Heart right ventricle (tissue), 16 donors: Measurements from ENCODE around the gene OR10P1. TPM values are rescaled to one million over a fixed set of nuclear protein-coding genes. Genes with fewer than 3 reads are reported as not detected.

ENCODE experiments used
- ATAC-seq, 8 donors: fragments of 200-7000 bp; cut with Tn5 transposase; one replicate each; pipeline ENCODE4 v1.9.1; 2020; ENCODE audit warnings: mild to moderate bottlenecking in 8 of 8, moderate library complexity in 8 of 8, moderate number of reproducible peaks in 1 of 8
- DNase-seq, 2 donors: peaks; one replicate each; pipeline ENCODE4 v3.0.0-alpha.2; 2020
- H3K27ac ChIP-seq, 10 donors: fragments of 200-600 bp; sonication (generic) in 2 of 10; one replicate each; pipeline versions ENCODE4 v1.5.0 to v1.8.0; 2020 to 2022; ENCODE audit warnings: mild to moderate bottlenecking in 3 of 10
- H3K27me3 ChIP-seq, 7 donors: fragments of 200-600 bp; one replicate each; pipeline ENCODE4 v1.8.0; 2021 to 2022; ENCODE audit warnings: mild to moderate bottlenecking in 2 of 7
- H3K36me3 ChIP-seq, 9 donors: fragments of 200-600 bp; sonication (generic) in 1 of 9; one replicate each; pipeline versions ENCODE4 v1.5.0 to v1.8.0; 2020 to 2022; ENCODE audit warnings: mild to moderate bottlenecking in 2 of 9
- H3K4me1 ChIP-seq, 9 donors: fragments of 200-600 bp; sonication (generic) in 1 of 9; one replicate each; pipeline versions ENCODE4 v1.5.0 to v1.8.0; 2020 to 2022; ENCODE audit warnings: mild to moderate bottlenecking in 4 of 9
- H3K4me3 ChIP-seq, 10 donors: fragments of 200-600 bp; sonication (generic) in 2 of 10; one replicate each; pipeline versions ENCODE4 v1.5.0 to v1.8.0; 2020 to 2022; ENCODE audit warnings: mild to moderate bottlenecking in 7 of 10, moderate library complexity in 2 of 10
- H3K9me3 ChIP-seq, 11 donors: fragments of 200-600 bp in 10 of 11; sonication (generic) in 2 of 11; one replicate each; pipeline versions ENCODE4 v1.5.0 to v1.8.0; 2013 to 2022; ENCODE audit warnings: mild to moderate bottlenecking in 2 of 11, control low read depth in 1 of 11, moderate library complexity in 1 of 11
- WGBS, 2 donors: extraction: QIAGEN DNeasy Blood & Tissue Kit; methylation state at CpG; one replicate each; pipeline ENCODE4 v1.1.7; 2013; ENCODE audit warnings: inconsistent platforms in 1 of 2; 5-methylcytosine and 5-hydroxymethylcytosine counted together
- intact Hi-C, 10 donors: fragments of 100-400 bp; cut with DNase I; formaldehyde crosslinking; loops; one replicate each; pipeline versions ENCODE4 v1.11.1 to v1.14.2; 2022
- polyA plus RNA-seq, 2 donors: library from polyadenylated mRNA; stranded (reverse); fragments of 200-250 nt; gene quantifications; one replicate each; pipeline ENCODE4 v1.2.3, GENCODE V29; 2013
- total RNA-seq, 10 donors: library from RNA; stranded (reverse); fragmentation: NEBNext Ultra II Directional in 3 of 10; extraction: Animal tissue kit (Norgen Biotek cat#: 25700) in 3 of 10; gene quantifications; one replicate each; pipeline versions ENCODE4 v1.2.1 to v1.2.4, GENCODE V29; 2021 to 2023
- TF ChIP-seq, protein P1 (sequence below), 9 donors: fragments of 200-600 bp; sonication (generic) in 2 of 9; IDR thresholded peaks; one replicate each; pipeline versions ENCODE4 v1.5.0 to v1.8.0; 2021 to 2022; ENCODE audit warnings: antibody characterized with exemption in 9 of 9, mild to moderate bottlenecking in 5 of 9, moderate library complexity in 1 of 9
- donor health status: Arrhythmogenic right ventricular cardiomyopathy.
- donor health status: ischemic (EF 13 %, LVEDD 7.1; RV severe dilation, severe dysfunction).
- donor health status: healthy with polysubstance abuse.
- donor health status: DM: no; HTN: yes; CAD: no.
- donor health status: DM: no; HTN: no; CAD: no.
- donor health status: ischemic (EF 25% LVEDD 6.9; RV normal size, moderate dysfunction).
- donor health status: ischemic (EF 25% LVEDD 5.7; RV mildly dilated, moderate dysfunction).
- donor health status: healthy.
- donor health status: DM: yes; HTN: yes; CAD: no.
- donor health status: Ischemic cardiomyopathy.
- donor health status: ischemic (EF 35%, LVEDD 5.7; RV mildly dilated, moderate dysfunction).
- donor health status: nonischemic (EF 11% LVEDD 7.7; RV severe dilation, severe dysfunction).
- donor health status: DM: yes; HTN: yes; CAD: no.
- donor health status: PGD.
- donor health status: ischemic (EF 29% LVEDD 5.4; RV normal size, mild dysfunction).
- donor health status: nonischemic (EF 23%, LVEDD 6.1; RV moderate dilation, normal function).

The OR10P1 gene
- total and polyA plus RNA-seq, 12 donors = not detected

DNA sequence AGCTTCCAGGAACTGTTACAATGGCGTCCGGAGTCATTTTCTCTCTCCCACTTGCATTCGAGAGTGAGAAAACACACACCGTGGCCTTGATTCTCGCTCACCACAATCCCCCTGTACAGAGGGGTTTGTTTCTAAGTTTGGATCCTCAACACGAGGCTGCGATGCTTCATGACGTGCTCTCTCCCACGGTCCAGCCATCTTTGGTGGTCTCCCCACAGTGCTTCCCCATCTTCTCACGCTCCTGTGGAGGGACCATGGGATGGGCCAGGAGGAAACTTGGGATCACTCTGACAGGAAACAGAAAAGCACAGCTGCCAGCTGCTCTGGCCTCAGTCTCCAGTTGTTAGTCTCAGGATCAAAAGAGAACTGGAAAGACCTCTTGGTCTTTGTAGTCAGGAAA, 28.1 kb downstream of the OR10P1 start:
- no peak overlapping the region for H3K27ac ChIP-seq
- ATAC-seq (no peak), DNase-seq (no peak)
- TF ChIP-seq, protein P1, sequence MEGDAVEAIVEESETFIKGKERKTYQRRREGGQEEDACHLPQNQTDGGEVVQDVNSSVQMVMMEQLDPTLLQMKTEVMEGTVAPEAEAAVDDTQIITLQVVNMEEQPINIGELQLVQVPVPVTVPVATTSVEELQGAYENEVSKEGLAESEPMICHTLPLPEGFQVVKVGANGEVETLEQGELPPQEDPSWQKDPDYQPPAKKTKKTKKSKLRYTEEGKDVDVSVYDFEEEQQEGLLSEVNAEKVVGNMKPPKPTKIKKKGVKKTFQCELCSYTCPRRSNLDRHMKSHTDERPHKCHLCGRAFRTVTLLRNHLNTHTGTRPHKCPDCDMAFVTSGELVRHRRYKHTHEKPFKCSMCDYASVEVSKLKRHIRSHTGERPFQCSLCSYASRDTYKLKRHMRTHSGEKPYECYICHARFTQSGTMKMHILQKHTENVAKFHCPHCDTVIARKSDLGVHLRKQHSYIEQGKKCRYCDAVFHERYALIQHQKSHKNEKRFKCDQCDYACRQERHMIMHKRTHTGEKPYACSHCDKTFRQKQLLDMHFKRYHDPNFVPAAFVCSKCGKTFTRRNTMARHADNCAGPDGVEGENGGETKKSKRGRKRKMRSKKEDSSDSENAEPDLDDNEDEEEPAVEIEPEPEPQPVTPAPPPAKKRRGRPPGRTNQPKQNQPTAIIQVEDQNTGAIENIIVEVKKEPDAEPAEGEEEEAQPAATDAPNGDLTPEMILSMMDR (IDR thresholded peaks at IDR 0.05) = no peak
- WGBS, 2 donors = 77 to 82% methylated on average over 10 of the region's 10 CpGs
- peaks cover 0 to 7% (median 5%) of the 10 kb centered on the region in 9 donors for H3K4me1 ChIP-seq
- no peaks in the 10 kb centered on the region for H3K9me3 ChIP-seq
- no peaks in the 10 kb centered on the region for H3K27me3 ChIP-seq
- H3K4me3 ChIP-seq = no peak overlapping the region
- intact Hi-C loops = loop anchor here in 1 of 10 donors (5.0 kb wide), 1 partner anchor 57 kb away; the partner anchor contains the start of gene RDH5
- H3K36me3 ChIP-seq = no peaks in the 10 kb centered on the region

DNA sequence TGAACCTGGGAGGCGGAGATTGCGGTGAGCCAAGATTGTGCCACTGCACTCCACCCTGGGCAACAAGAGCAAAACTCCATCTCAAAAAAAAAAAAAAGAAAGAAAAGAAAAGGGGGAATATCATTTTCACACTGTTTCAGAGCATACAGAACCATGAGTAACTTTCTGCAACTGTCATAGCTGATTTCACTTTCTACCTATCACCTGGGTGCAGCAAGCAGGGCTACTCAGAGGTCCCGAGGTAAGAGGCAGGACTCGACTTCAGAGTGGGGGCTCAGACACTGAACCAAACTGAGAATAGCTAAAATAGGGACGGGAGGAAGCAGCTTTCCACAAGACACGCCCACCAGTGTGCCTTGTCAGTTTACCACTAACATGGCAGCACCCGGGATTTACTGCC, 29.8 kb downstream of the OR10P1 start:
- TF ChIP-seq, protein P1 (IDR thresholded peaks at IDR 0.05) = no peak
- Histone ChIP-seq H3K27me3 (no peaks in the 10 kb centered on the region), H3K4me1 (no peaks in the 10 kb centered on the region), H3K9me3 (no peaks in the 10 kb centered on the region), H3K4me3 (no peak overlapping the region), H3K27ac (no peak overlapping the region), H3K36me3 (no peaks in the 10 kb centered on the region)
- ATAC-seq (no peak), DNase-seq (no peak)
- intact Hi-C loops = no loop called here
- WGBS, 2 donors = 81 to 85% methylated on average over 7 of the region's 7 CpGs

DNA sequence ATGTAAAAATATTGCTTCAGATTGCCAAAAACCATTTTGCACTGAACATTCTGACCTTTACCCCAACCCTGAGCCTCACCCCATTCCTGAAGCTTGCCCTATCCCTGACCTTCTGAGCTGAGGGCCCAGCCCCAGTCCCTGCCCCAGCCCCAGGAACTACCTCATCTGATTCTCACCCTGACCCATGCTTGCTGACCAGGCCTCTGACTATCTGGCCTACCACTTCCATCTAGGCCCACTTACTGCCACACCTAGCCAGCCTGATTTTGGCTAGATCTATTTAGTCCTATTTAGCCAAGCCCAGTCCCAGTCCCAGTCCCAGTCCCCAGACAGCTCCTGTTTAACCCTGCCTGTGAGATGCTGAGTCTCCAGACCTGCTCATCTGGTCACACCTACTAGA, 33.6 kb downstream of the OR10P1 start:
- H3K36me3 ChIP-seq = no peaks in the 10 kb centered on the region
- no peak for ATAC-seq
- no peak for DNase-seq
- H3K27me3 ChIP-seq = no peaks in the 10 kb centered on the region
- H3K27ac ChIP-seq = no peak overlapping the region
- intact Hi-C loops = no loop called here
- H3K9me3 ChIP-seq = no peaks in the 10 kb centered on the region
- peaks cover 0 to 15% (median 0%) of the 10 kb centered on the region in 9 donors for H3K4me1 ChIP-seq
- TF ChIP-seq, protein P1 (IDR thresholded peaks at IDR 0.05) = no peak
- no peak overlapping the region for H3K4me3 ChIP-seq

DNA sequence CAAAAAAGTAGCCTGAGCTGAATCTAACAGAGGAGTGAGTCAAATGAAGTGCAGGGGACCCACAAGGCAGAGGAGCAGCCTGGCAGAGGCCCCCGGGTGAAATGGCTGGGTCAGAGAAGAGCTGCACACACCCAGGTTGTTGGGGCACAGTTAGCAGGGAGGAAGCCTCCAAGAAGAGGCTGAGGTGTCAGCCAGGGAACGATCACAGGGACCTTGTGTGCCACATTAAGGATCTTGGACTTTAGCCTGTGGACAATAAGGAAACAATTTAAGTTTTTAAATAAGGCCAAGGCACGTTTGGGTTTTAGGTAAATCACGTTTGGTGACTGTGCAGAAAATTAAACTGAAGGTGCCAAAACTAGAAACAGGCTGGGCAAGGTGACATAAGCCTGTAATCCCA, 35.1 kb downstream of the OR10P1 start:
- intact Hi-C loops = no loop called here

More for the DNA sequence above, 35.1 kb downstream of the OR10P1 start:
- DNase-seq = no peak
- Histone ChIP-seq H3K36me3 (no peaks in the 10 kb centered on the region), H3K4me1 (peaks cover 0 to 30% (median 0%) of the 10 kb centered on the region in 9 donors), H3K4me3 (no peak overlapping the region), H3K27ac (no peak overlapping the region), H3K9me3 (no peaks in the 10 kb centered on the region), H3K27me3 (no peaks in the 10 kb centered on the region)
- TF ChIP-seq, protein P1 (IDR thresholded peaks at IDR 0.05) = no peak
- WGBS, 2 donors = 67 to 69% methylated on average over 4 of the region's 4 CpGs
- no peak for ATAC-seq
